Activated B cell treated with CpG ODN at 0.5 μM for 24 hours (primary cell): ENCODE measurements around the gene PNP. TPM values are rescaled to one million over a fixed set of nuclear protein-coding genes. Genes with fewer than 3 reads are reported as not detected.

ENCODE experiments used
- ATAC-seq: fragments of 200-7000 bp; cut with Tn5 transposase; one replicate; pipeline ENCODE4 v1.10.0; 2021; ENCODE audit warnings: low read depth, mild to moderate bottlenecking, moderate library complexity
- CTCF ChIA-PET: fragments of 350-600 bp; sonication (Branson Sonifier 250); formaldehyde crosslinking; loops from one replicate; lab custom pipeline; 2021; ENCODE audit warnings: antibody characterized with exemption; lab: Charles Lee
- POLR2A ChIA-PET: fragments of 350-600 bp; sonication (Branson Sonifier 250); formaldehyde crosslinking; loops from one replicate; lab custom pipeline; 2021; ENCODE audit warnings: antibody characterized with exemption; lab: Charles Lee
- DNase-seq: peaks from one replicate; pipeline ENCODE4 v3.0.0; 2022
- H3K27ac Mint-ChIP-seq: one replicate; pipeline ENCODE4 v1.8.0; 2020; ENCODE audit warnings: mixed read lengths
- H3K27me3 Mint-ChIP-seq: one replicate; pipeline ENCODE4 v1.8.0; 2021; ENCODE audit warnings: mixed read lengths
- H3K36me3 Mint-ChIP-seq: one replicate; pipeline ENCODE4 v1.8.0; 2021; ENCODE audit warnings: low read depth, mixed read lengths
- H3K4me1 Mint-ChIP-seq: one replicate; pipeline ENCODE4 v1.8.0; 2021; ENCODE audit warnings: mixed read lengths
- H3K4me3 Mint-ChIP-seq: one replicate; pipeline ENCODE4 v1.8.0; 2020; ENCODE audit warnings: mild to moderate bottlenecking, mixed read lengths
- H3K9me3 Mint-ChIP-seq: one replicate; pipeline ENCODE4 v1.8.0; 2020; ENCODE audit warnings: mixed read lengths
- intact Hi-C: fragments of 100-400 bp; cut with micrococcal nuclease; formaldehyde crosslinking; loops from one replicate; pipeline ENCODE4 v1.15.1; 2024
- total RNA-seq: library from RNA; stranded (reverse); gene quantifications from 2 replicates; pipeline ENCODE4 v1.2.3, GENCODE V29; 2022
- TF ChIP-seq, protein P1 (sequence below): fragments of 200-600 bp; IDR thresholded peaks from one replicate; pipeline ENCODE4 v1.8.0; 2022; ENCODE audit warnings: antibody characterized with exemption, mild to moderate bottlenecking

Gene PNP
- 87.2 and 88.0 TPM in 2 replicates for total RNA-seq

DNA sequence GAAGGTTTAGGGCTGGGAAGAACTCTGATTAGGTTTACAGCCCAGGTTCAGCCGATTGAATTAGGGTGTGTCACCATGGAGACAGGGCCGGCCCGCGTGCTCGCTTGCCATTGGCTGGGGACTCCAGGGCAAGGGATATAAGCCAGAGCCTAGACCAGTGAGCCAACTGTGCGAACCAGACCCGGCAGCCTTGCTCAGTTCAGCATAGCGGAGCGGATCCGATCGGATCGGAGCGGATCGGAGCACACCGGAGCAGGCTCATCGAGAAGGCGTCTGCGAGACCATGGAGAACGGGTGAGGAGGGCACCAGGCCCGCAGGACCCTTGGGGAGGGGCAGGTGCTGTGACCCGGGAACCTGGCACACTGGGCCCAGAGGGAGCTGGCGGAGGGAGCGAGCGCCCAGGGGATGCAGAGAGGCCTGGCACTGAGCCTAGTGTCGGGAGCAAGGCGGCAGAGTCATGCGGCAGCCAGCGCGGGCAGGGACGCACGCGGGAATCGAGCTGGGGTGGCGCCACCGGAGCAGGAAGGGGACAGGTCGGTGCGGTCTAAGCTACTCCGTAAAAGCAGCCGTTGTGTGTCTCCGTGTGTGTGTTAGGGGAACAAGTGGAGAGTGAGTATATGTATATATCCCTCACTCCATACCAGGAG lies at the start of gene PNP:
Gene PNP, plus strand, starts transcription at position 165 of the 648 bp plus-strand sequence. Its CDS starts 119 bp downstream, at position 284.
- Mint-ChIP-seq H3K27me3 (no peaks in the 10 kb centered on the region), H3K9me3 (no peaks in the 10 kb centered on the region), H3K4me3 (peak within 1 kb of the TSS; percentile 95), H3K4me1 (peaks cover 42% of the 10 kb centered on the region), H3K27ac (peak within 1 kb of the TSS; percentile 93), H3K36me3 (peaks cover 35% of the 10 kb centered on the region)
- DNase-seq (peak; percentile 78), ATAC-seq (peak; percentile 89)
- POLR2A ChIA-PET, result interaction anchor here (0.6 to 3.1 kb wide), 26 partner anchors 9 to 468 kb away, joined by 3 to 58 read pairs (median 5); partner anchors contain the start of genes APEX1, OSGEP, PARP2 and PIP4P1
- TF ChIP-seq, protein P1, sequence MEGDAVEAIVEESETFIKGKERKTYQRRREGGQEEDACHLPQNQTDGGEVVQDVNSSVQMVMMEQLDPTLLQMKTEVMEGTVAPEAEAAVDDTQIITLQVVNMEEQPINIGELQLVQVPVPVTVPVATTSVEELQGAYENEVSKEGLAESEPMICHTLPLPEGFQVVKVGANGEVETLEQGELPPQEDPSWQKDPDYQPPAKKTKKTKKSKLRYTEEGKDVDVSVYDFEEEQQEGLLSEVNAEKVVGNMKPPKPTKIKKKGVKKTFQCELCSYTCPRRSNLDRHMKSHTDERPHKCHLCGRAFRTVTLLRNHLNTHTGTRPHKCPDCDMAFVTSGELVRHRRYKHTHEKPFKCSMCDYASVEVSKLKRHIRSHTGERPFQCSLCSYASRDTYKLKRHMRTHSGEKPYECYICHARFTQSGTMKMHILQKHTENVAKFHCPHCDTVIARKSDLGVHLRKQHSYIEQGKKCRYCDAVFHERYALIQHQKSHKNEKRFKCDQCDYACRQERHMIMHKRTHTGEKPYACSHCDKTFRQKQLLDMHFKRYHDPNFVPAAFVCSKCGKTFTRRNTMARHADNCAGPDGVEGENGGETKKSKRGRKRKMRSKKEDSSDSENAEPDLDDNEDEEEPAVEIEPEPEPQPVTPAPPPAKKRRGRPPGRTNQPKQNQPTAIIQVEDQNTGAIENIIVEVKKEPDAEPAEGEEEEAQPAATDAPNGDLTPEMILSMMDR, result no peak
- intact Hi-C loops, result loop anchor here (1.0 to 5.0 kb wide), 6 partner anchors 8 to 213 kb away; partner anchors contain the start of genes APEX1, PARP2, PIP4P1 and TEP1
- CTCF ChIA-PET, result interaction anchor here (0.6 to 2.4 kb wide), 4 partner anchors 8 to 213 kb away, joined by 3 to 14 read pairs (median 3); partner anchors contain the start of gene PIP4P1

DNA sequence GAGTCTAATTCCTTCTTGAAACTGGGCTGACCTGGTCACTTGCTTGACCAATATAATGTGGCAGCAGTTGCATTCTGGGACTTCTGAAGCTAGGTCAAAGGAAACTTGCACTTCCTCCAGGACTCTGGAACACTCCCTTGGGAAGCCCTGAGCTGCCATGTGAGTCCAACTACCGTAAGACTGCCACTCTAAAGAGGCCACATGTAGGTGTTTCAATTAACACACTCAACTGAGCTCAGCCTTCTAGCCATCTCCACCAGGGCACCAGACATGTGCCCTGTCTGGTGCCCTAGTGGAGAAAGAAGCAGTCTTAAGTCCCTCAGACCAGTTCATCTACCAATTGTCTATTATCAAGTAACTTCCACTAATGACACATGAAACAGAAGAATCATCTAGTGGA lies 49.8 kb upstream of the PNP start:
- ATAC-seq, result no peak

DNA sequence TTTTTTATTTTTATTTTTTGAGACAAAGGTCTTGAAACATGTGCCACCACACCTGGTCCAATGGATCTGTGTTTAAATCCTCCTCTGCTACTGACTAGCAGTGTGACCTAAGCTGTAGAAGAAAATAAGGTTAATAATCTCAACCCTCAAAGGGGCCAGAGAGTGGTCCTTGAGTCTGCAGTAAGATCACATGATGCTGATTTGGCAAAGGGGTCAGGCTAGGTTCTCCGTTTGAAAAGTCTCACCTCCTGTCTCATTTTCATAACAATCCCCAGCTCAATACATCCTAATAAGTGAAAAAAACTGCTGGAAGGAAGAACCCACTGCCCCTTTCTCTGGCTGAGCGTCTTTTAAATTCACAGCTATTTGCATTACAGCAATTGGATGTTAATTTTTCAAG lies 47.9 kb upstream of the PNP start:
- ATAC-seq (no peak), DNase-seq (no peak)
- ChIA-PET CTCF (no interaction called here), POLR2A (interaction anchor here (0.7 to 1.5 kb wide), 2 partner anchors 15 to 43 kb away, joined by 3 read pairs; no protein-coding TSS in a partner anchor)
- intact Hi-C loops, result no loop called here
- H3K36me3 Mint-ChIP-seq, result no peaks in the 10 kb centered on the region
- H3K4me1 Mint-ChIP-seq, result peaks cover 19% of the 10 kb centered on the region
- no peaks in the 10 kb centered on the region for H3K9me3 Mint-ChIP-seq
- H3K27ac Mint-ChIP-seq, result no peak overlapping the region
- no peaks in the 10 kb centered on the region for H3K27me3 Mint-ChIP-seq
- TF ChIP-seq, protein P1, result no peak
- H3K4me3 Mint-ChIP-seq, result no peak overlapping the region

More for the DNA sequence above, 49.8 kb upstream of the PNP start:
- Mint-ChIP-seq H3K4me1 (peaks cover 19% of the 10 kb centered on the region), H3K27ac (peak overlapping the region; percentile 18), H3K27me3 (no peaks in the 10 kb centered on the region), H3K9me3 (no peaks in the 10 kb centered on the region), H3K36me3 (no peaks in the 10 kb centered on the region), H3K4me3 (no peak overlapping the region)
- ChIA-PET POLR2A (no interaction called here), CTCF (no interaction called here)
- TF ChIP-seq, protein P1, result no peak
- DNase-seq, result no peak
- intact Hi-C loops, result no loop called here

DNA sequence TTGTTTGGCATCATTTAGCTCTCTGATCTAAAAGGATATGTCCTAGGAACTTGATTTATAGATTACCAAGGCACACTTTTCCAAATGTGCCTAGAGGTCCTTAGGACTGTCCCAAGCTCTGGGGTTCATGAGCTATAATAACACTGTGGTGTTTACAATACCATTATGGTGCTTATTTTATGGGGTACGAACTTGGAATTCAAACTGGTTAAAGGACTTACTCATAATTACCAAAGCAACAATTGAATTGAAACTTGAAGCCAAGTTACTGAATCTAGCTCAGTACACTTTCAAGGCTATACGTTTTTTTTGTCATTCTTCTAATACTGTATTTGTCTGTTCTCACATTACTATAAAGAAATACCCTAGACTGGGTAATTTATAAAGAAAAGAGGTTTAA lies 46.3 kb upstream of the PNP start:
- Mint-ChIP-seq H3K27me3 (no peaks in the 10 kb centered on the region), H3K27ac (no peak overlapping the region), H3K4me1 (peaks cover 28% of the 10 kb centered on the region), H3K9me3 (no peaks in the 10 kb centered on the region), H3K4me3 (no peak overlapping the region), H3K36me3 (no peaks in the 10 kb centered on the region)
- intact Hi-C loops, result no loop called here
- TF ChIP-seq, protein P1, result no peak
- POLR2A ChIA-PET, result interaction anchor here (0.6 to 1.3 kb wide), 3 partner anchors 10 to 39 kb away, joined by 3 to 4 read pairs (median 4); partner anchors contain the start of genes PIP4P1 and TEP1
- CTCF ChIA-PET, result interaction anchor here (0.7 to 1.1 kb wide), 2 partner anchors 8 to 10 kb away, joined by 3 read pairs; partner anchors contain the start of gene TEP1
- DNase-seq (no peak), ATAC-seq (no peak)

DNA sequence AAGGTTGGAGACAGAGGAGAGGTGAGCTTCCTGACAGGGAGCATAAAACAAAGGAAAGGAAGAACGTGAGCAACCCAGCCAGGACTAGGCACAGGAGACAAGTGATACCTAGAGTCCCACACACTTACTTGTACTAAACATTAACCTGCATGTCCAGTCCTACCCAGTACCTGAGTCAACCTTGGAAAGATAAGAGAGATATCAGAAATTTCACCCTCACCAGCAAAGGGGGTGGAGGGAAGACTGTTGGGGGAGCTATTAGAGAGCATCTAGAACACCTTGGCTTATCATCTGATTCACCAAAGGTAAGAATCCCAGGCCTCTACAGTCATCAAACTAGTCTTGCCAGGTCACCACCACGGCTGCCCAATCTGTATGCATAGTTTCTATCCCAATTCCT lies 44.4 kb upstream of the PNP start:
- ChIA-PET POLR2A (interaction anchor here (0.8 to 2.9 kb wide), 5 partner anchors 9 to 45 kb away, joined by 4 to 11 read pairs (median 6); partner anchors contain the start of genes APEX1, OSGEP, PIP4P1 and TEP1), CTCF (interaction anchor here (3.3 kb wide), 1 partner anchor 10 kb away, joined by 27 read pairs; no protein-coding TSS in a partner anchor)
- Mint-ChIP-seq H3K27me3 (no peaks in the 10 kb centered on the region), H3K4me3 (no peak overlapping the region), H3K9me3 (no peaks in the 10 kb centered on the region), H3K36me3 (no peaks in the 10 kb centered on the region), H3K4me1 (peaks cover 44% of the 10 kb centered on the region), H3K27ac (peak overlapping the region; percentile 64)
- TF ChIP-seq, protein P1, result no peak
- intact Hi-C loops, result no loop called here
- DNase-seq (no peak), ATAC-seq (no peak)
